HL-60 (cell line): Measurements from ENCODE around the gene TBX3.

Experiments
- DNase-seq, 2 experiments: peaks; one replicate each; pipeline ENCODE4 v3.0.0-alpha.2; 2010 to 2020; ENCODE audit warnings: low read depth in 1 of 2, low spot score in 1 of 2
- H3K27ac ChIP-seq: fragments of 250-450 bp; sonication (Bioruptor Pico); replicated peaks from 2 replicates; pipeline ENCODE4 v1.5.1; 2020; ENCODE audit warnings: mild to moderate bottlenecking, moderate library complexity
- H3K27me3 ChIP-seq: fragments of 250-450 bp; sonication (Bioruptor Pico); 2 replicates; pipeline ENCODE4 v1.5.1; 2021; ENCODE audit warnings: mild to moderate bottlenecking, moderate library complexity; ENCODE audit not compliant: insufficient read depth, poor library complexity, severe bottlenecking
- H3K4me3 ChIP-seq: replicated peaks from 2 replicates; pipeline ENCODE4 v1.5.1; 2011; ENCODE audit warnings: mild to moderate bottlenecking, control low read depth, low read length; ENCODE audit not compliant: insufficient read depth
- GABPA ChIP-seq: IDR thresholded peaks from 2 replicates; pipeline ENCODE4 v1.6.1; 2012; ENCODE audit warnings: low read depth
- POLR2AphosphoS5 ChIP-seq: IDR thresholded peaks from 2 replicates; pipeline ENCODE4 v1.6.1; 2012; ENCODE audit warnings: low read depth
- SPI1 ChIP-seq: IDR thresholded peaks from 2 replicates; pipeline ENCODE4 v1.6.1; 2012; ENCODE audit warnings: low read depth, mild to moderate bottlenecking, borderline replicate concordance
- TF ChIP-seq, protein P1 (sequence below): IDR thresholded peaks from one replicate; pipeline ENCODE4 v1.5.1; 2011; ENCODE audit warnings: low read length, control low read depth, inconsistent platforms; ENCODE audit not compliant: insufficient read depth
- TF ChIP-seq, protein P2 (sequence below): IDR thresholded peaks from 2 replicates; pipeline ENCODE4 v1.6.1; 2012; ENCODE audit warnings: low read depth; ENCODE audit not compliant: insufficient replicate concordance

TBX3 gene

DNA sequence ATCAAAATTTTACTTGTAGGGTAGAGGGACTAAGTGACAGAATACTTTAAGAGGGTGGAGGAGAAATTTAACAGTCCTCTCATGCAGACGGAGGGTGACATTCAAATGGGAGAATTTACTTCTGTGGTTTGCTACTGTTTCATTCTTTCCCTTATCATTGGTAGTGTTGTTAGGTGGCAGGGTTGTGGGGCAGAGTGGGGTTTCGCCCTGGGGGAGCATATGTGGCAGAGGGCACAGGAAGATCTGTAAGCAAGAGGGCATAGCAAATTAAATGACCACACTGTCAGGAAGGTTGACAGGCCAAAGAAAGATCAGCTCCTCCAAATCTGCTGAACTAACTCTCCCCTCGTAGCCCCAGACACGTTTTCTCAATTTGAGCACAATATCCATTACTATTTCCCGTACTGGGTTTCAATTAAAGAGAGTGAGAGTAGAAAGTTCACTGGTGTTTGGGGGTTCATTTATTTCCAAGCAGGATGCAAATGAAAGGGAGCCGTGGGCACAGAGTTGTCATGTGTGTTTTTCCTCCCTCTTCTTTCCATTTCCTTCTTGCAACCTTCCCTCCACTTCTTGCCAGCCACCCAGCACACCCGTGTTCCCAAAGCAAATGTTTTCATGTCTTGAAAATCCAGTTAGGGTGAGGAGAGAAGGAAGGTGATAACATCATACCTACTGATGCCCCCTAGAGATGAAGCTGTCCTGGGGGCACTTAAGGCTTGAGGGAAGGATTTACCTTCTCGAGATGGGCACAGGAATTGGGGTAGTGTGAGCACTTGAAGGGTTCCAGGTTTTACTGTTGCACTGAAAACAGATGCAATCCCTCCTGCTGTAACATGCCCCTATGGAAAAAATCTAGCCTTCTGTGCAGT lies 6.5 kb upstream of the TBX3 start:
- H3K4me3 ChIP-seq, result no peak overlapping the region
- no peak overlapping the region for H3K27ac ChIP-seq
- TF ChIP-seq, protein P1, sequence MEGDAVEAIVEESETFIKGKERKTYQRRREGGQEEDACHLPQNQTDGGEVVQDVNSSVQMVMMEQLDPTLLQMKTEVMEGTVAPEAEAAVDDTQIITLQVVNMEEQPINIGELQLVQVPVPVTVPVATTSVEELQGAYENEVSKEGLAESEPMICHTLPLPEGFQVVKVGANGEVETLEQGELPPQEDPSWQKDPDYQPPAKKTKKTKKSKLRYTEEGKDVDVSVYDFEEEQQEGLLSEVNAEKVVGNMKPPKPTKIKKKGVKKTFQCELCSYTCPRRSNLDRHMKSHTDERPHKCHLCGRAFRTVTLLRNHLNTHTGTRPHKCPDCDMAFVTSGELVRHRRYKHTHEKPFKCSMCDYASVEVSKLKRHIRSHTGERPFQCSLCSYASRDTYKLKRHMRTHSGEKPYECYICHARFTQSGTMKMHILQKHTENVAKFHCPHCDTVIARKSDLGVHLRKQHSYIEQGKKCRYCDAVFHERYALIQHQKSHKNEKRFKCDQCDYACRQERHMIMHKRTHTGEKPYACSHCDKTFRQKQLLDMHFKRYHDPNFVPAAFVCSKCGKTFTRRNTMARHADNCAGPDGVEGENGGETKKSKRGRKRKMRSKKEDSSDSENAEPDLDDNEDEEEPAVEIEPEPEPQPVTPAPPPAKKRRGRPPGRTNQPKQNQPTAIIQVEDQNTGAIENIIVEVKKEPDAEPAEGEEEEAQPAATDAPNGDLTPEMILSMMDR, result no peak
- TF ChIP-seq, protein P2, sequence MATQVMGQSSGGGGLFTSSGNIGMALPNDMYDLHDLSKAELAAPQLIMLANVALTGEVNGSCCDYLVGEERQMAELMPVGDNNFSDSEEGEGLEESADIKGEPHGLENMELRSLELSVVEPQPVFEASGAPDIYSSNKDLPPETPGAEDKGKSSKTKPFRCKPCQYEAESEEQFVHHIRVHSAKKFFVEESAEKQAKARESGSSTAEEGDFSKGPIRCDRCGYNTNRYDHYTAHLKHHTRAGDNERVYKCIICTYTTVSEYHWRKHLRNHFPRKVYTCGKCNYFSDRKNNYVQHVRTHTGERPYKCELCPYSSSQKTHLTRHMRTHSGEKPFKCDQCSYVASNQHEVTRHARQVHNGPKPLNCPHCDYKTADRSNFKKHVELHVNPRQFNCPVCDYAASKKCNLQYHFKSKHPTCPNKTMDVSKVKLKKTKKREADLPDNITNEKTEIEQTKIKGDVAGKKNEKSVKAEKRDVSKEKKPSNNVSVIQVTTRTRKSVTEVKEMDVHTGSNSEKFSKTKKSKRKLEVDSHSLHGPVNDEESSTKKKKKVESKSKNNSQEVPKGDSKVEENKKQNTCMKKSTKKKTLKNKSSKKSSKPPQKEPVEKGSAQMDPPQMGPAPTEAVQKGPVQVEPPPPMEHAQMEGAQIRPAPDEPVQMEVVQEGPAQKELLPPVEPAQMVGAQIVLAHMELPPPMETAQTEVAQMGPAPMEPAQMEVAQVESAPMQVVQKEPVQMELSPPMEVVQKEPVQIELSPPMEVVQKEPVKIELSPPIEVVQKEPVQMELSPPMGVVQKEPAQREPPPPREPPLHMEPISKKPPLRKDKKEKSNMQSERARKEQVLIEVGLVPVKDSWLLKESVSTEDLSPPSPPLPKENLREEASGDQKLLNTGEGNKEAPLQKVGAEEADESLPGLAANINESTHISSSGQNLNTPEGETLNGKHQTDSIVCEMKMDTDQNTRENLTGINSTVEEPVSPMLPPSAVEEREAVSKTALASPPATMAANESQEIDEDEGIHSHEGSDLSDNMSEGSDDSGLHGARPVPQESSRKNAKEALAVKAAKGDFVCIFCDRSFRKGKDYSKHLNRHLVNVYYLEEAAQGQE, result no peak
- TF ChIP-seq GABPA, result no peak
- no peak for TF ChIP-seq POLR2AphosphoS5
- TF ChIP-seq SPI1, result no peak
- DNase-seq, result no peak
- peaks cover 71% of the 10 kb centered on the region for H3K27me3 ChIP-seq

DNA sequence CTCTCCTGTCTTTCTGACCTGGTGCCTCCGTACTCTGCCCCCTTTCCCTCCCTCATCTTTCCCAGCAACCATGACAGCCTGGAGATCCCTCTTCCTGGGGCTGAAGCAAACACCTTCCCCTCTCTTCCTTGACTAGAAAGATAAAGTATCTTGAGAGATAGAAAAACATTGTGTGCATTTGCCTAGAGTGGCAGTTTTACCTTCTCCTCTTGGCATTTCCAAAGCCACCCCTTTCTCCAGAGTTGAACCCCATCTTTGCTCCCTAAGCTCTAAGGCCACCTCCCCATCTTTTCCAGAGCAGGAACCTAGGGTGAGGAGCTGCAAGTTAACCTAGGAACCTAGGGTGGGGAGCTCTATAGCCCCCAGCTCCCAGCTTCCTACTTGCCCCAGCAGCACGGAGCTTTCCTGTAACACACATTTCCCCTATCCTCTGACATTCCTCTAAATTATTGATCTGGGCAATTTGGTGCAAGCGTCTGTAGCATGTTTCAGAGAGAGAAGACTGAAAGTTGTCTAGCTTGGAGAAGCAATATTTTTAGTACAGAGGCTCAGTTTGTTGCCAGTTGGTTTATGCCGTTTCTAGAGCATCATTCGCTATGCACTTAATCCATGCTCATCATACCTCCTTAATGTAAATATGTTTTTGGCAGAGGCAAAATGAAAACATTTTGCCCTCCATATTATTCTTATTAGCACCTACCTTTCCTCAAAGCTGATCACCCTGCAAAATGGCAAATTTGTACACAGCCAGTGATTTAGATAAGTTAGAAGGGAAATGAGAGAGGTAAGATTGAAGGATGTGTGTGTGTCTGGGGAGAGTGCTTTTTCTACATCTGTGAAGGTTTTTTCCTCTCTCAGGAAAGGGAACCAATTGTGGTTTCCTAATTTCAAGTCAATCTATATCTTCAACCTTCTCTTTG lies 5.4 kb upstream of the TBX3 start:
- no peak for DNase-seq
- Histone ChIP-seq H3K27me3 (peaks cover 73% of the 10 kb centered on the region), H3K4me3 (no peak overlapping the region), H3K27ac (no peak overlapping the region)
- TF ChIP-seq GABPA, result no peak

DNA sequence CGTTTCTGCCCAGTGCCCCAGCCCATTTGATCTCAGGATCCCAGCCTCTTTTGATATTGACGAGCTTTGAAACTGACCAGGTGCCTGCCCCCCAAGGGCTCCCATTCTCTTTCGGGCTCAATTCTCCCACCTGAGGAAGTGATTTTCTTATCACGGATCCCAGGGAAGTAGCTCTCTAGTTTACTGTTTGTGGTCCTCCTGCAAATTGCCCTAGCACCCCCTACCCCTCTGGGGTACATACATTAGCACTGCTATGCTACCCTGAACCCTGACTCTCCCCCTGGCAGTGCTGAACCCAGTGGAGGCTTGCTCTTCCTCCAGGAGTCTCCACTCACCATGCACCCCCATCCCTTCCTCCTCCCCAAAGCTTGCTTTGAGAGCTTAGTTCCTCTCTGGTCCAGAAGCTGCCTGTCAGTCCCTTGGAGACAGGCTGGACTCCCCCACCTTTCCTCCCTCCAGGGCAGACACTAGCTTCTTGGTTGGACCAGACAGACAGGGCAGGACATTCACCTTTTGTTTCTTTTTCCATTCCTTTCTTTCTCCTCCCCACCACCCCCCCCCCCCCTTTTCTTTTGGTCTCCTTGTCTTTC lies 4.4 kb upstream of the TBX3 start:
- Histone ChIP-seq H3K27ac (no peak overlapping the region), H3K27me3 (peaks cover 74% of the 10 kb centered on the region), H3K4me3 (no peak overlapping the region)
- DNase-seq, result no peak
- TF ChIP-seq GABPA (no peak), SPI1 (no peak), POLR2AphosphoS5 (no peak)
- TF ChIP-seq, protein P2, result no peak
- TF ChIP-seq, protein P1, result no peak

DNA sequence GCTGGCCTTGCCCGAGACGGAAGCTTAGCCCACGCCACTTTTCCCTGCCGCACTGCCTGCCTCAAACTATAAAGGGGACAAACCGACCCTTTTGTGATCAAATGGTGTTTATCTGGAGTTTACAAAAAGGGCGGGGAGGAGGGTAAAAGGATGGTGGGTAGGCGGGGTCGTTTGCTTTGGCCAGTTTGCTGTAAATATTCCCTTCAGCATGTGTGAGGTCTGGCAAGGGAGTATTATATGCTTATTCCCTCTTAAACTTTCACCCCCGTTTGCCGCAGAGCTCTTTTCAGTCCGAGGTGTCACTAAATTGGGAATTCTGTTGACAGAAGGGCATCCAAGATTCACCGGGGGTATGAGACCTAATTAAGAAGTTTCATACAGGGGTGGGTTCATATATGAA lies 3.8 kb upstream of the TBX3 start:
- no peak overlapping the region for H3K27ac ChIP-seq
- TF ChIP-seq GABPA (no peak), SPI1 (no peak), POLR2AphosphoS5 (no peak)
- TF ChIP-seq, protein P2, result no peak
- TF ChIP-seq, protein P1, result no peak

More for the DNA sequence above, 3.8 kb upstream of the TBX3 start:
- no peak overlapping the region for H3K4me3 ChIP-seq
- DNase-seq, result no peak
- H3K27me3 ChIP-seq, result peaks cover 74% of the 10 kb centered on the region
